Vagina (tissue), 2 donors: ENCODE results near the gene PPP2R3B.

Source experiments
- POLR2A ChIP-seq, 2 donors: fragments of 450-650 bp; IDR thresholded peaks; one replicate each; pipeline ENCODE4 v1.6.1; 2017; ENCODE audit warnings: antibody characterized with exemption in 2 of 2, mild to moderate bottlenecking in 2 of 2, moderate library complexity in 2 of 2
- TF ChIP-seq, protein P1 (sequence below), 3 experiments: fragments of 450-650 bp in 2 of 3; fragments of 200-600 bp in 1 of 3; sonication (generic) in 1 of 3; IDR thresholded peaks; one replicate each; pipeline ENCODE4 v1.5.1; 2017 to 2019; ENCODE audit warnings: antibody characterized with exemption in 3 of 3, mild to moderate bottlenecking in 2 of 3, moderate library complexity in 2 of 3

DNA sequence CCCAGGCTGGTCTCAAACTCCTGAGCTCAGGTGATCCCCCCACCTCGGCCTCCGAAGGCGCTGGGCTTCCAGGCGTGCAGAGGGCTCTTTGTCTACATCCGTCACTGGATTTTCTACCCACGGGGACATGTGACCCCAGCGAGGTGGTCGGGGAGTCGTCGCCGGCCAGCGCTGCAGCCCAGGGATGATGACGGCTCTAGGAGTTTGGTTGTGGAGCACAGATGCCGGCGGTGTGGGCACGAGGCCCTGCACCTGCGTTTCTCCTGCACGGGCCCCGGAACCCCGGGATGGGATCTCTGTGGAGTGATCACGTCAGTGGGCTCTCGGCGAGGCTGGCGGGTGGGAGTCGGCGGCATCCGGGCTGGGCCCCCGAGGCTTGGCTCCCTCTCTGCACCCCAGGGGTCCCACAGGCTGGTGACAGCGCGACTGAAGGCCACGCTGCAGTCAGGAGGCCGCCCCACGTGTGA lies 59.0 kb downstream of the PPP2R3B start:
- no peak for TF ChIP-seq POLR2A (IDR thresholded peaks at IDR 0.05)
- TF ChIP-seq, protein P1, sequence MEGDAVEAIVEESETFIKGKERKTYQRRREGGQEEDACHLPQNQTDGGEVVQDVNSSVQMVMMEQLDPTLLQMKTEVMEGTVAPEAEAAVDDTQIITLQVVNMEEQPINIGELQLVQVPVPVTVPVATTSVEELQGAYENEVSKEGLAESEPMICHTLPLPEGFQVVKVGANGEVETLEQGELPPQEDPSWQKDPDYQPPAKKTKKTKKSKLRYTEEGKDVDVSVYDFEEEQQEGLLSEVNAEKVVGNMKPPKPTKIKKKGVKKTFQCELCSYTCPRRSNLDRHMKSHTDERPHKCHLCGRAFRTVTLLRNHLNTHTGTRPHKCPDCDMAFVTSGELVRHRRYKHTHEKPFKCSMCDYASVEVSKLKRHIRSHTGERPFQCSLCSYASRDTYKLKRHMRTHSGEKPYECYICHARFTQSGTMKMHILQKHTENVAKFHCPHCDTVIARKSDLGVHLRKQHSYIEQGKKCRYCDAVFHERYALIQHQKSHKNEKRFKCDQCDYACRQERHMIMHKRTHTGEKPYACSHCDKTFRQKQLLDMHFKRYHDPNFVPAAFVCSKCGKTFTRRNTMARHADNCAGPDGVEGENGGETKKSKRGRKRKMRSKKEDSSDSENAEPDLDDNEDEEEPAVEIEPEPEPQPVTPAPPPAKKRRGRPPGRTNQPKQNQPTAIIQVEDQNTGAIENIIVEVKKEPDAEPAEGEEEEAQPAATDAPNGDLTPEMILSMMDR (IDR thresholded peaks at IDR 0.05) = no peak
